ENCODE results near the gene UPP1.

The UPP1 gene

DNA sequence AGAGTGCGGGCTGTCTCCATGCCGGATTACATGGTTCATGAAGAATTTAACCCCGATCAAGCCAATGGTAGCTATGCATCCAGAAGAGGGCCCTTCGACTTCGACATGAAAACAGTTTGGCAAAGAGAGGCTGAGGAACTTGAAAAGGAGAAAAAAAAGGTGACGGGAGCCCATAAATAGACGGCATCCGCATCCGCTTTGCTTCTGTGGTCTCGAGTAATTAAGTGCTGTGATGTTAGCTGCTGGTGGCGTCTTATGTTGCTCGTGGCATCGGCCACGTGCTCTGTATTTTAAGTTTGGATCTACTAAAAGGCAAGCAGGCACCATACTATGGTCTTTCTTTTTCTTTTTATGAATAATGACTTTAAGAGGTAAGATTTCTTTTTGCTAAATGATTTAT is 42.6 kb upstream of the UPP1 start:
- no peak overlapping the region for H3K4me3 ChIP-seq (ENCODE audit: low read depth, low read length)
- no peak for DNase-seq (ENCODE audit: low read depth)
- no peak for TF ChIP-seq CTCF (IDR thresholded peaks at IDR 0.05; ENCODE audit: control insufficient read depth, extremely low read depth, insufficient read depth)

- H3K4me3 ChIP-seq (ENCODE audit: low read depth, low read length) = no peak overlapping the region
- TF ChIP-seq CTCF (IDR thresholded peaks at IDR 0.05; ENCODE audit: control insufficient read depth, extremely low read depth, insufficient read depth) = no peak
- DNase-seq (ENCODE audit: low read depth) = no peak
Observed at GRCh38 chr7:48048113-48048512, 41.0 kb upstream of the UPP1 start.

- no peak overlapping the region for H3K4me3 ChIP-seq (ENCODE audit: low read depth, low read length)
- no peak for TF ChIP-seq CTCF (IDR thresholded peaks at IDR 0.05; ENCODE audit: control insufficient read depth, extremely low read depth, insufficient read depth)
- no peak for DNase-seq (ENCODE audit: low read depth)
Observed at GRCh38 chr7:48049850-48050249, 39.2 kb upstream of the UPP1 start.

- TF ChIP-seq CTCF (IDR thresholded peaks at IDR 0.05; ENCODE audit: control insufficient read depth, extremely low read depth, insufficient read depth) = no peak
- H3K4me3 ChIP-seq (ENCODE audit: low read depth, low read length) = no peak overlapping the region
- no peak for DNase-seq (ENCODE audit: low read depth)
Observed at GRCh38 chr7:48052748-48053147, 36.3 kb upstream of the UPP1 start.

GRCh38 chr7:48053736-48054135 is 35.3 kb upstream of the UPP1 start:
- DNase-seq (ENCODE audit: low read depth) = no peak
- TF ChIP-seq CTCF (IDR thresholded peaks at IDR 0.05; ENCODE audit: control insufficient read depth, extremely low read depth, insufficient read depth) = no peak
- H3K4me3 ChIP-seq (ENCODE audit: low read depth, low read length) = no peak overlapping the region

GRCh38 chr7:48058990-48059389 is 30.1 kb upstream of the UPP1 start:
- DNase-seq (ENCODE audit: low read depth) = no peak
- no peak for TF ChIP-seq CTCF (IDR thresholded peaks at IDR 0.05; ENCODE audit: control insufficient read depth, extremely low read depth, insufficient read depth)
- H3K4me3 ChIP-seq (ENCODE audit: low read depth, low read length) = no peak overlapping the region

DNA sequence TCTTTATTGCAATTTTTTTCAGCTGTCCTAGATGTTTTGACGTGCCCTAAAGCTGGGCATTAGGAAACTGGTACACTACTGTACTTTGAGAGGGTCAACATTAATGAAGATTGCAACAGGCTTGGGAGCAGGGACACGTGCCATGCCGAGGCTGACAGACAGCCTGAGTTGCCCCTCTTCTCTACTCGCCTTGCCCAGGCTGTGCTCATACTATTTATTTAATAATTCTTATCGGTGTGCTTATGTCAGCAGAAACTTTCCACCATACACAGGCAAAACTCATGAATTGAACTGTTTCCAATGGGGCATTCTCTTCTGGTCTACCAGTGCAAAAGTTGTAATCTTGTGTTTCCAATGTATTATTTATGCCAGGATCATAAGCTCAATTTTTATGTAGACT is 29.4 kb upstream of the UPP1 start:
- no peak overlapping the region for H3K4me3 ChIP-seq (ENCODE audit: low read depth, low read length)
- TF ChIP-seq CTCF (IDR thresholded peaks at IDR 0.05; ENCODE audit: control insufficient read depth, extremely low read depth, insufficient read depth) = no peak
- no peak for DNase-seq (ENCODE audit: low read depth)
